HG03039 (cell line): ENCODE measurements around the gene CNN2.

ENCODE experiments used
- ATAC-seq: cut with Tn5 transposase; IDR thresholded peaks from one replicate; pipeline ENCODE4 v1.9.1; 2021; ENCODE audit warnings: mild to moderate bottlenecking, moderate library complexity; ENCODE audit not compliant: unreplicated experiment

Gene CNN2

GRCh38 chr19:1047696-1048147 lies 21.3 kb downstream of the CNN2 start:
- ATAC-seq, result no peak

- no peak for ATAC-seq
Observed at GRCh38 chr19:1049106-1049505, 22.7 kb downstream of the CNN2 start.

DNA sequence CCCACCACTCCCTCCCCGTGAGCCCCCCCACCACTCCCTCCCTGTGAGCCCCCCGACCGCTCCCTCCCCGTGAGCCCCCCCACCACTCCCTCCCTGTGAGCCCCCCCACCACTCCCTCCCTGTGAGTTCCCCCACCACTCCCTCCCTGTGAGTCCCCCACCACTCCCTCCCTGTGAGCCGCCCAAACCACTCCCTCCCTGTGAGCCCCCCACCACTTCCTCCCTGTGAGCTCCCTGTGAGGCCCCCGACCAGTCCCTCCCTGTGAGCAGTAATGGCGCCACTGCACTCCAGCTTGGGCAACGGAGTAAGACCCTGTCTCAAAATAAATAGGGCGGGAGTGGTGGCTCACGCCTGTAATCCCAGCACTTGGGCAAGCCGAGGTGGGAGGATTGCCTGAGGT lies 23.4 kb downstream of the CNN2 start:
- no peak for ATAC-seq

DNA sequence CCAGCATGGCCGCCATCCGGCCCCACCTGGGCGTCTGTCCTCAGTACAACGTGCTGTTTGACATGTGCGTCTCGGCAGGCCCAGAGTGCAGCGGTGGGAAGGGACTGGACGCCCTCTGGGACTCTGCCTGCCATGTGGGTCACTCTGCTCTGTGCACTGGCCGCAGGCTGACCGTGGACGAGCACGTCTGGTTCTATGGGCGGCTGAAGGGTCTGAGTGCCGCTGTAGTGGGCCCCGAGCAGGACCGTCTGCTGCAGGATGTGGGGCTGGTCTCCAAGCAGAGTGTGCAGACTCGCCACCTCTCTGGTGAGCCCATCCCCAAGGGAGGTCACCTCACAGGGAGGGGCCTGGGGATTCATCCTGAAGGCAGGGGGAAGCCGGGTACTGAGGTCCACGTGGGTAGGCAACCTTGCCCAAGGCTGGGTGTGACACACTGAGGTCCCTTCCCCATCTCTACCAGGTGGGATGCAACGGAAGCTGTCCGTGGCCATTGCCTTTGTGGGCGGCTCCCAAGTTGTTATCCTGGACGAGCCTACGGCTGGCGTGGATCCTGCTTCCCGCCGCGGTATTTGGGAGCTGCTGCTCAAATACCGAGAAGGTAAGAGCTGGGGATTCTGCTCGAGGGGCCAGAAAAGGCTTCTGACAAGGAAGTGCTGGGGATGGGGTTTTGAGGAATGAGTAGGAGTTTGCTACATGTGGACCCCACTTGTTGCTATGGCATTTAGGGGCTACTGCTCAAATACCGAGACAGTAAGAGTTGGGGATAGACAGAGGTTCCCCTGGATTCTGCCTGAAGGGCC lies 24.8 kb downstream of the CNN2 start:
- no peak for ATAC-seq

GRCh38 chr19:1051791-1052190 lies 25.4 kb downstream of the CNN2 start:
- ATAC-seq, result no peak

DNA sequence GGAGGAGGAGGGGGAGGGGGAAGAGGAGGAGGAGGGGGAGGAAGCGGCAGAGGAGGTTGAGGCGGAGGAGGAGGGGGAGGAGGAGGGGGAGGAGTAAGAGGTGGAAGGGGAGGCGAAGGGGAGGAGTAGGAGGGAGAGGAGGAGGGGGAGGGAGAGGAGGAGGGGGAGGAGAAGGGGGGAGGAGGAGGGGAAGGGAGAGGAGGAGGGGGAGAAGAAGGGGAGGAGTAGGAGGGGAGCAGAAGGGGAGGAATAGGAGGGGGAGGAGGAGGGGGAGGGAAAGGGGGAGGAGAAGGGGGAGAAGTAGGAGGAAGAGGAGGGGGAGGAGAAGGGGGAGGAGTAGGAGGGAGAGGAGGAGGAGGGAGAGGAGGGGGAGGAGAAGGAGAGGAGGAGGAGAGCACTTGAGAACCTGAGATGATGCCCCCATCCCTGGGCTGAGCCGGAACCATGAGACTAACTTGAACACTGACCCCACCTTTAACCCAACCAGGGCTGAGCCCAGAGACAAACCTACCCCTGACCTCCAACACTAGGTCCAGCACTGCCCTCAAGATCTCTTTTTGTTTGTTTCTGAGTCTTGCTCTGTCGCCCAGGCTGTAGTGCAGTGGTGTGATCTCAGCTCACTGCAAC lies 26.1 kb downstream of the CNN2 start:
- ATAC-seq, result no peak

- ATAC-seq, result no peak
Observed at GRCh38 chr19:1053176-1054101, 27.0 kb downstream of the CNN2 start.

DNA sequence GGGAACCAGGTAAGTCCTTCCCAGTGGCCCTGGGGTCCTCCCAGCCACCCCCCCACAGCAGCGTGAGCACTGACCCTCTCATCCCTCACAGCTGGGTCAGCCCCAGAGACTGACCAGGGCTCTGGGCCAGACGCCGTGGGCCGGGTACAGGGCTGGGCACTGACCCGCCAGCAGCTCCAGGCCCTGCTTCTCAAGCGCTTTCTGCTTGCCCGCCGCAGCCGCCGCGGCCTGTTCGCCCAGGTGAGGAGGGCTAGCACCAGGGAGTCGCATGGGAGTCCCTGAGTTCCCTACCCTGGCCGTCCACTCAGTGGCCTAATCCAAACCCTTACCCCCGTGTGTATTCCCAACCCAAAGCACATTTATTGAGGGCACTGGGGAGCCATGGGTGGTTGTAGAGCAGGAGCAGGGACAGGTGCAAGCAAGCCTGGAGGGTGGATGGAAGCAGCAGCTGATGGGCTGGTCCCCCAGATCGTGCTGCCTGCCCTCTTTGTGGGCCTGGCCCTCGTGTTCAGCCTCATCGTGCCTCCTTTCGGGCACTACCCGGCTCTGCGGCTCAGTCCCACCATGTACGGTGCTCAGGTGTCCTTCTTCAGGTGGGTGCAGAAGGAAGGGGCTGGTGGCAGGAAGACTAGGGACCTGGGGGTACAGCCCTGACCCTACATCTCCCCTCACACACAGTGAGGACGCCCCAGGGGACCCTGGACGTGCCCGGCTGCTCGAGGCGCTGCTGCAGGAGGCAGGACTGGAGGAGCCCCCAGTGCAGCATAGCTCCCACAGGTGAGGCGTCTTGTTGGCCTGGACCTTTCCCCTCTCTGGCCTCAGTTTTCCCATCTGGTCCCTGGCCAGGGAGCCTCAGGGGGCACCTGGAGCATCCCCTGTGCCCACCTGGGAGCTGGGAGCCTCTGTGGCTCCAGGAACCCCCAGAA lies 28.0 kb downstream of the CNN2 start:
- no peak for ATAC-seq

- ATAC-seq, result no peak
Observed at GRCh38 chr19:1055028-1055425, 28.6 kb downstream of the CNN2 start.

DNA sequence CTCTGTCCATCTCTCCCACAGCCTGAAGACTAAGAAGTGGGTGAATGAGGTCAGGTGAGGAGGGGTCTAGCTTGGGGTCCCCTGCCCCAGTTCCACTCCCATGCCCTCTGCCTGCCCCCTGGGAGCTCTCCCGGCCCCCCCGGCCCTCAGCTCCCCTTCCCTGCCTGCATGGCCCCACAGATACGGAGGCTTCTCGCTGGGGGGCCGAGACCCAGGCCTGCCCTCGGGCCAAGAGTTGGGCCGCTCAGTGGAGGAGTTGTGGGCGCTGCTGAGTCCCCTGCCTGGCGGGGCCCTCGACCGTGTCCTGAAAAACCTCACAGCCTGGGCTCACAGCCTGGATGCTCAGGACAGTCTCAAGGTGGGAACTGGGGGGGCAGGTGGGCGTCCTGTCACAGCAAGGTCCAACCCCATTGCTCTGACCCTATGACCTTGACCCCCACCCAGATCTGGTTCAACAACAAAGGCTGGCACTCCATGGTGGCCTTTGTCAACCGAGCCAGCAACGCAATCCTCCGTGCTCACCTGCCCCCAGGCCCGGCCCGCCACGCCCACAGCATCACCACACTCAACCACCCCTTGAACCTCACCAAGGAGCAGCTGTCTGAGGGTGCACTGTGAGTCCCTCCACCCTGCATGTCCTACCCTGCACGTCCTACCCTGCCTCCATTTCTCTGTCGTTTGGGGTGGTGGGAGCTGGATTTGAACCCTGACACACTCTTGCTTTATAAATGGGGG lies 29.6 kb downstream of the CNN2 start:
- ATAC-seq, result no peak

DNA sequence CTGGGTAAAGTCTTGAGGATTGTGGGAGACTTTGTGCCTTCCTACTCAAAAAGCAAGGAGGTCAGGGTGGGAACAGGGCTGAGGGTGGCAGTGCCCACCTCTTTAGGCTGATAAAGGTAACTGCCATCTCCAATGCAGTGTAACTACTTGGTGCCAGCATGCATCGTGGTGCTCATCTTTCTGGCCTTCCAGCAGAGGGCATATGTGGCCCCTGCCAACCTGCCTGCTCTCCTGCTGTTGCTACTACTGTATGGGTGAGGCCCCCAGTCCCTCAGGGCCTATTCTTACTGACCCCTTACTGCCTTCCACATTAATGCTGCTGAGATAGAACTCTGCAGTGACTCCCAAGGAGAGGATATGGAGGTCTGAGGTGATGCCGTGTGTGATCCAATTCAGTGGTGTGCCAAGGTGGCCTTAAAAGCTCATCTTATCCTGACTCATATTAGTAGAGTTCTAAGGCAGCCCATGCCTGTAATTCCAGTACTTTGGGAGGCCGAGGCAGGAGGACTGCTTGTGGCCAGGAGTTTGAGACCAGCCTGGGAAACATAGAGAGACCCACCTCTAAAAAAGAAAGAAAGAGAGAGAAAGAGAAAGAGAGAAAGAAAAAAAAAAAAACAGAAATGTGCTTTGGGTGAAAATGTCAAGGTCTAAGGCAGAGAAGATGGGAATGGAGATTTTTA lies 30.9 kb downstream of the CNN2 start:
- no peak for ATAC-seq

DNA sequence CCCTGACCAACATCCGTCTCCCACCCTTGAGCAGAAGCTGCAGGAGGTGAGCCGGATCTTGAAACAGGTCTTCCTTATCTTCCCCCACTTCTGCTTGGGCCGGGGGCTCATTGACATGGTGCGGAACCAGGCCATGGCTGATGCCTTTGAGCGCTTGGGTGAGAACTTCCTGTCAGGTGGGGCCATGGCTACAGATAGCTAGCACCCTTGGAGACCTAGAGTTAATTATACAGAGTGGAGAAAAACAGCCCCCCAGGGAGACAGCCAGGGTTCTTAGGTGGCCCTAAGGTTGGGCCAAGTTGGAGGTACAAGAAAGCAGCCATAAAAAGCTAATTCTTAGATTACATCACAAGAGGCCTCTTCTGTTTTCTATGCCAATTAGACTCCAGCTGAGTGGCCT lies 31.7 kb downstream of the CNN2 start:
- ATAC-seq, result no peak

GRCh38 chr19:1060689-1061088 lies 34.3 kb downstream of the CNN2 start:
- ATAC-seq, result no peak

- no peak for ATAC-seq
Observed at GRCh38 chr19:1061987-1062386, 35.6 kb downstream of the CNN2 start.

DNA sequence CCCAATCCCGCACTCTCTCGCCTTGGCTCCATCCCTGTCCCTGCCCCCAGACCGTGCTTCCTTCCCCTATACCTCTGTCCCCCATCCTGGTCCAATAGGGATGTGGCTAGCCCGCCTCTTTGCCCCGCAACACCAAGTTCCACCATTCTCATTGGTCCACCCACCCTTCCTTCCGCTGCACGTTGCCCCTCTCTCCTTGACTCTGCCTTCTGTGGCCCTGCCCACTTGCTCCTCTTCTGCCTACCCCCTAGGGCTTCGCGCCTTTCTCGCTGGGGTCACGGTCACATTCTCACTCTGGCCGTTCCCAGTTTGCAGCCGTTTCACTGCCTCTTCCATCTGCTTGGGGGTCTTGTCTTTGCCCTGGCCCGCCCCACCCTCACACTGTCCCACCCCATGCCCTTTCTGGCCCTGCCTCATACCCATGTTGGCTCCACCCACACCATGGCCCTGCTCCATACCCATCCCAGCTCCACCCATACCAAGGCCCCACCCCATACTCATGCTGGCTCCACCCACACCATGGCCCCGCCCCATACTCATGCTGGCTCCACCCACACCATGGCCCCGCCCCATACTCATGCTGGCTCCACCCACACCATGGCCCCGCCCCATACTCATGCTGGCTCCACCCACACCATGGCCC lies 36.1 kb downstream of the CNN2 start:
- ATAC-seq, result no peak

DNA sequence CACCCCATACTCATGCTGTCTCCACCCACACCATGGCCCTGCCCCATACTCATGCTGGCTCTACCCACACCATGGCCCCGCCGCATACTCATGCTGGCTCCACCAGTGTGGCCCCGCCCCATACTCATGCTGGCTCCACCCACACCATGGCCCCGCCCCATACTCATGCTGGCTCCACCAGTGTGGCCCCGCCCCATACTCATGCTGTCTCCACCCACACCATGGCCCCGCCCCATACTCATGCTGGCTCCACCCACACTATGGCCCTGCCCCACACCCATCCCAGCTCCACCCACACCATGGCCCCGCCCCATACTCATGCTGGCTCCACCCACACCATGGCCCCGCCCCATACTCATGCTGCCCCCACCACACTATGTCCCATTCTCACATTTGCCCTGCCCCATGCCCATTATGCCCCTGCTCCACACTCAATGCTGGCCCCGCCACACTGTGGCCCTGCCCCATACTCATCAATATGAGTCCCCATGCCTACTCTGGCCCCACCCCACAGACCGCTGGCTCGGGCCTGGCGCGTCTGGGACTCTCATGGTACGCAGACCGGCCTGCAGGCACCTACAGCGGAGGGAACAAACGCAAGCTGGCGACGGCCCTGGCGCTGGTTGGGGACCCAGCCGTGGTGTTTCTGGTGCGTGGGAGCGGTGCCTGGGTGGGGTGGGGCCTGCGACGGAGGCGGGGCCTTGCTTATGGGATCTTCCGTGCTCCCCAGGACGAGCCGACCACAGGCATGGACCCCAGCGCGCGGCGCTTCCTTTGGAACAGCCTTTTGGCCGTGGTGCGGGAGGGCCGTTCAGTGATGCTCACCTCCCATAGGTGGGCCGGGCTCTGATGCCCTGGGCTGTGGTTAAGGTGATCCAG lies 36.9 kb downstream of the CNN2 start:
- no peak for ATAC-seq

- ATAC-seq, result no peak
Observed at GRCh38 chr19:1063909-1064660, 37.7 kb downstream of the CNN2 start.
